H1 (cell line): ENCODE results near the gene SMARCA2. TPM values are rescaled to one million over a fixed set of nuclear protein-coding genes. Genes with fewer than 3 reads are reported as not detected.

Source experiments
- CTCF ChIA-PET: fragments of 300-600 bp; sonication (Branson Sonifier 250); formaldehyde crosslinking; loops from one replicate; lab custom pipeline; 2021; ENCODE audit not compliant: partially characterized antibody; lab: Charles Lee
- POLR2A ChIA-PET: fragments of 300-600 bp; sonication (Branson Sonifier 250); formaldehyde crosslinking; loops from one replicate; lab custom pipeline; 2021; ENCODE audit warnings: inconsistent platforms; ENCODE audit not compliant: partially characterized antibody; lab: Charles Lee
- DNase-seq, 2 experiments: peaks; one replicate each; pipeline versions ENCODE4 v3.0.0 to v3.0.0-alpha.2; 2010 to 2022; ENCODE audit warnings: low spot score in 2 of 2, low read depth in 1 of 2, mixed read lengths in 1 of 2
- FAIRE-seq: peaks from 2 replicates; lab custom pipeline; 2011; peaks lifted over from hg19 to GRCh38; lab: Jason Lieb, UNC
- H2AFZ ChIP-seq: 2 replicates; pipeline ENCODE4 v1.8.1; 2012; ENCODE audit warnings: low read length, inconsistent platforms
- H2AK5ac ChIP-seq: 2 replicates; pipeline ENCODE4 v1.6.1; 2013; ENCODE audit warnings: low read depth, low read length
- H2BK120ac ChIP-seq: replicated peaks from 2 replicates; pipeline ENCODE3; 2013; ENCODE audit warnings: low read depth, low read length, inconsistent platforms
- H2BK12ac ChIP-seq: 2 replicates; pipeline ENCODE4 v1.6.1; 2013; ENCODE audit warnings: low read depth, low read length
- H2BK15ac ChIP-seq: 2 replicates; pipeline ENCODE4 v1.6.1; 2013; ENCODE audit warnings: low read length
- H2BK20ac ChIP-seq: 2 replicates; pipeline ENCODE4 v1.6.1; 2013; ENCODE audit warnings: low read length
- H2BK5ac ChIP-seq: 2 replicates; pipeline ENCODE4 v1.6.1; 2013; ENCODE audit warnings: low read depth, low read length
- H3K14ac ChIP-seq: 2 replicates; pipeline ENCODE4 v1.6.1; 2013; ENCODE audit warnings: inconsistent platforms; ENCODE audit not compliant: insufficient read length
- H3K18ac ChIP-seq: 2 replicates; pipeline ENCODE4 v1.6.1; 2013; ENCODE audit warnings: low read length; ENCODE audit errors: extremely low read depth
- H3K23ac ChIP-seq: 2 replicates; pipeline ENCODE4 v1.6.1; 2013; ENCODE audit warnings: inconsistent platforms; ENCODE audit not compliant: insufficient read length
- H3K23me2 ChIP-seq: 2 replicates; pipeline ENCODE4 v1.6.1; 2013; ENCODE audit warnings: low read depth, low read length
- H3K27ac ChIP-seq: 2 replicates; pipeline ENCODE4 v1.6.1; 2011; ENCODE audit warnings: low read depth, low read length, inconsistent platforms
- H3K27me3 ChIP-seq, 4 experiments: replicated peaks in 1 of 4; 1 replicate in 1 of 4; 2 replicates in 3 of 4; pipeline versions ENCODE4 v1.6.1 to v1.8.1; 2011 to 2013; ENCODE audit warnings: low read length in 3 of 4, mild to moderate bottlenecking in 3 of 4, inconsistent platforms in 2 of 4, mixed read lengths in 2 of 4, moderate library complexity in 1 of 4; ENCODE audit not compliant: control insufficient read depth in 3 of 4, insufficient read depth in 3 of 4; ENCODE audit errors: extremely low read depth in 1 of 4
- H3K36me3 ChIP-seq, 4 experiments: 2 replicates each; pipeline versions ENCODE4 v1.6.1 to v1.8.1; 2011 to 2013; ENCODE audit warnings: mild to moderate bottlenecking in 4 of 4, low read length in 3 of 4, moderate library complexity in 2 of 4, control low read depth in 1 of 4, inconsistent platforms in 1 of 4; ENCODE audit not compliant: insufficient read depth in 4 of 4, control insufficient read depth in 2 of 4
- H3K4ac ChIP-seq: replicated peaks from 2 replicates; pipeline ENCODE3; 2013; ENCODE audit warnings: low read length, low read depth, mixed read lengths, inconsistent platforms; ENCODE audit not compliant: insufficient read length
- H3K4me1 ChIP-seq, 4 experiments: replicated peaks in 1 of 4; 1 replicate in 1 of 4; 2 replicates in 3 of 4; pipeline versions ENCODE4 v1.6.1 to v1.8.1; 2011 to 2013; ENCODE audit warnings: low read length in 3 of 4, inconsistent platforms in 2 of 4, mixed read lengths in 1 of 4; ENCODE audit not compliant: insufficient read depth in 4 of 4, control insufficient read depth in 3 of 4
- H3K4me2 ChIP-seq, 2 experiments: 2 replicates each; pipeline versions ENCODE4 v1.6.1 to v1.8.1; 2011 to 2013; ENCODE audit warnings: low read depth in 2 of 2, low read length in 2 of 2, control low read depth in 1 of 2, inconsistent platforms in 1 of 2, mild to moderate bottlenecking in 1 of 2; ENCODE audit not compliant: insufficient read depth in 1 of 2
- H3K4me3 ChIP-seq, 4 experiments: fragments of 200-600, 300-600 bp in 1 of 4; sonication (generic), shearing (Covaris generic), sonication (Bioruptor Twin) in 1 of 4; 2 replicates each; pipeline versions ENCODE4 v1.5.1 to v1.8.1; 2011 to 2016; ENCODE audit warnings: low read length in 4 of 4, low read depth in 3 of 4, control low read depth in 2 of 4, inconsistent platforms in 2 of 4, mild to moderate bottlenecking in 2 of 4, mixed read lengths in 1 of 4, moderate library complexity in 1 of 4; ENCODE audit not compliant: insufficient read depth in 2 of 4; ENCODE audit errors: extremely low read depth in 1 of 4
- H3K56ac ChIP-seq: replicated peaks from 2 replicates; pipeline ENCODE3; 2013; ENCODE audit warnings: low read depth, mild to moderate bottlenecking, mixed read lengths, low read length, inconsistent platforms; ENCODE audit not compliant: insufficient read length
- H3K79me1 ChIP-seq: 2 replicates; pipeline ENCODE4 v1.6.1; 2013; ENCODE audit warnings: low read depth, low read length, control low read depth
- H3K79me2 ChIP-seq, 2 experiments: 2 replicates each; pipeline versions ENCODE4 v1.6.1 to v1.8.1; 2012 to 2013; ENCODE audit warnings: low read length in 2 of 2, mild to moderate bottlenecking in 2 of 2, inconsistent platforms in 1 of 2; ENCODE audit not compliant: insufficient read depth in 2 of 2, control insufficient read depth in 1 of 2
- H3K9ac ChIP-seq, 4 experiments: replicated peaks in 1 of 4; 1 replicate in 1 of 4; 2 replicates in 3 of 4; pipeline versions ENCODE4 v1.6.1 to v1.8.1; 2011 to 2013; ENCODE audit warnings: low read depth in 3 of 4, low read length in 3 of 4, control low read depth in 2 of 4, mild to moderate bottlenecking in 2 of 4, moderate library complexity in 2 of 4, inconsistent platforms in 1 of 4; ENCODE audit errors: extremely low read depth in 1 of 4
- H3K9me3 ChIP-seq, 2 experiments: 2 replicates each; pipeline versions ENCODE4 v1.6.1 to v1.8.1; 2012 to 2013; ENCODE audit warnings: mild to moderate bottlenecking in 2 of 2, moderate library complexity in 2 of 2, control low read depth in 1 of 2, inconsistent platforms in 1 of 2, low read depth in 1 of 2, low read length in 1 of 2, mixed read lengths in 1 of 2; ENCODE audit not compliant: insufficient read depth in 2 of 2
- H4K20me1 ChIP-seq, 2 experiments: replicated peaks in 1 of 2; 2 replicates each; pipeline versions ENCODE3 to v1.8.1; 2011 to 2013; ENCODE audit warnings: inconsistent platforms in 2 of 2, low read length in 2 of 2, mild to moderate bottlenecking in 1 of 2; ENCODE audit not compliant: insufficient read depth in 2 of 2, control insufficient read depth in 1 of 2
- H4K5ac ChIP-seq: 2 replicates; pipeline ENCODE4 v1.6.1; 2013; ENCODE audit warnings: low read length, low read depth, mixed read lengths, inconsistent platforms; ENCODE audit not compliant: insufficient read length
- H4K8ac ChIP-seq: 2 replicates; pipeline ENCODE4 v1.8.0; 2013; ENCODE audit warnings: mild to moderate bottlenecking, moderate library complexity, low read length, inconsistent platforms; ENCODE audit not compliant: insufficient read depth; ENCODE audit errors: extremely low read depth
- H4K91ac ChIP-seq: replicated peaks from 2 replicates; pipeline ENCODE3; 2013; ENCODE audit warnings: low read length, mixed read lengths, inconsistent platforms; ENCODE audit not compliant: insufficient read length
- CTBP2 ChIP-seq: IDR thresholded peaks from 2 replicates; pipeline ENCODE4 v1.7.0; 2011; ENCODE audit warnings: borderline replicate concordance, mild to moderate bottlenecking, moderate library complexity, mixed read lengths, low read length; ENCODE audit not compliant: insufficient read depth, insufficient read length
- GABPA ChIP-seq: IDR thresholded peaks from 2 replicates; pipeline ENCODE4 v1.6.1; 2011; ENCODE audit warnings: mild to moderate bottlenecking, low read length, moderate library complexity, borderline replicate concordance; ENCODE audit not compliant: insufficient read depth
- JUN ChIP-seq: IDR thresholded peaks from 2 replicates; pipeline ENCODE4 v1.6.1; 2011; ENCODE audit warnings: low read depth, mild to moderate bottlenecking, improper control_type of control experiment, low read length
- JUND ChIP-seq: IDR thresholded peaks from 2 replicates; pipeline ENCODE4 v1.6.1; 2011; ENCODE audit warnings: mild to moderate bottlenecking, improper control_type of control experiment, low read length
- KDM1A ChIP-seq: fragments of 200-600, 300-600 bp; sonication (generic); IDR thresholded peaks from 2 replicates; pipeline ENCODE4 v1.7.1; 2016; ENCODE audit warnings: mild to moderate bottlenecking, low read length, borderline replicate concordance
- KDM4A ChIP-seq: IDR thresholded peaks from one replicate; pipeline ENCODE4 v1.7.1; 2012; ENCODE audit warnings: low read depth, mild to moderate bottlenecking, moderate library complexity, low read length, inconsistent platforms; ENCODE audit not compliant: severe bottlenecking
- POU5F1 ChIP-seq: IDR thresholded peaks from 2 replicates; pipeline ENCODE4 v1.6.1; 2011; ENCODE audit warnings: low read depth, mild to moderate bottlenecking, low read length, moderate library complexity
- RFX5 ChIP-seq: IDR thresholded peaks from 2 replicates; pipeline ENCODE4 v1.6.1; 2011; ENCODE audit warnings: low read depth, low read length, improper control_type of control experiment, borderline replicate concordance
- SAP30 ChIP-seq: fragments of 300-600 bp; sonication (generic); IDR thresholded peaks from 2 replicates; pipeline ENCODE4 v1.7.1; 2012; ENCODE audit warnings: low read length, moderate library complexity, mild to moderate bottlenecking, inconsistent platforms; ENCODE audit not compliant: insufficient read depth, insufficient replicate concordance
- SRF ChIP-seq: IDR thresholded peaks from 2 replicates; pipeline ENCODE4 v1.6.1; 2011; ENCODE audit warnings: mild to moderate bottlenecking, low read depth, low read length, moderate library complexity
- TCF12 ChIP-seq: IDR thresholded peaks from 2 replicates; pipeline ENCODE4 v1.6.1; 2011; ENCODE audit warnings: low read depth, mild to moderate bottlenecking, low read length
- ZNF274 ChIP-seq: IDR thresholded peaks from 2 replicates; pipeline ENCODE4 v1.7.0; 2012; ENCODE audit warnings: low read length, borderline replicate concordance; ENCODE audit errors: extremely low read depth
- WGBS, 2 experiments: shearing (Covaris generic) in 1 of 2; methylation state at CpG; one replicate each; pipeline versions ENCODE4 v1.1.6 to v1.1.7; 2013 to 2015; ENCODE audit warnings: low lambda C conversion rate in 2 of 2, mixed read lengths in 2 of 2, inconsistent platforms in 1 of 2, low coverage in 1 of 2, missing lambda C conversion rate in 1 of 2; ENCODE audit not compliant: insufficient replicate concordance in 2 of 2, insufficient coverage in 1 of 2, insufficient read length in 1 of 2; ENCODE audit errors: extremely low coverage in 1 of 2, missing lambda C conversion rate in 1 of 2; 5-methylcytosine and 5-hydroxymethylcytosine counted together
- polyA plus RNA-seq, 7 experiments: library from polyadenylated mRNA; depleted of rRNA in 3 of 7; stranded (reverse) in 5 of 7; unstranded in 2 of 7; fragments of >200 nt in 5 of 7; fragments of 200-250 nt in 2 of 7; gene quantifications; 1 replicate in 5 of 7; 2 replicates in 1 of 7; 4 replicates in 1 of 7; pipeline versions ENCODE4 v1.2.1 to v1.2.3, GENCODE V29; 2011 to 2013; ENCODE audit warnings: missing spikeins in 2 of 7, mixed read lengths in 2 of 7
- total RNA-seq: library from RNA; stranded (reverse); fragmentation: NEBNext Ultra II Directional; extraction: Animal tissue kit (Norgen Biotek cat#: 25700); gene quantifications from 2 replicates; pipeline ENCODE4 v1.2.1, GENCODE V29; 2021
- TF ChIP-seq, protein P1 (sequence below): IDR thresholded peaks from 2 replicates; pipeline ENCODE4 v1.6.1; 2012; ENCODE audit warnings: inconsistent platforms

Gene SMARCA2
- total and polyA plus RNA-seq, 2 of the 8 experiments (the other 6 are each of a cell fraction or from before 2014, with no cell fraction given): 6.3 to 21.7 TPM

DNA sequence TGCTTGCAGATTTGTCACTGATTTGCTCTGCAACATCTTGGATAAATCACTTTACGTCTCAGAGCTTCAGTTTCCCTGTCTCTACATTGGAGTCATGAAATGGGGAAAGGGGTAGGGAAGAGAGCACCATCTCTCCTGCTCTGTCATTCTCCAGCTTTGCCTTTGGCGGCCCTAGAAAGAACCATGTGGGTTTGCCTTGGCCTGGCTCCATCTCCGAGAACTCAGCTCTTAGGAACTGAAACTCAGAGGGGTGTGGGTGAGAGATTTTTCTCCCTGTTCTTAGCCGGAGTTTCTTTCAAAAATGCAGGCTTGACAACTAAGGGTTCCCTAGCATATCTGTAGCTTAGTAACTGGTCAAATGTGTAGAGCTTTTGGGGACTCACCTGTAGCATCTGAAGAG is 123.5 kb downstream of the SMARCA2 start:
- DNase-seq (no peak), FAIRE-seq (no peak)
- Histone ChIP-seq H3K27ac (no peak overlapping the region), H2BK20ac (no peak overlapping the region), H2BK120ac (no peak overlapping the region), H3K36me3 (no peaks in the 10 kb centered on the region), H3K23ac (no peak overlapping the region), H3K27me3 (no peaks in the 10 kb centered on the region), H3K4me2 (no peak overlapping the region), H3K9ac (no peak overlapping the region), H3K14ac (no peak overlapping the region), H4K91ac (no peak overlapping the region), H2BK15ac (no peak overlapping the region), H2AFZ (no peak overlapping the region), H3K23me2 (no peaks in the 10 kb centered on the region), H3K9me3 (no peaks in the 10 kb centered on the region), H3K4ac (no peak overlapping the region), H3K79me1 (no peaks in the 10 kb centered on the region), H3K4me3 (no peak overlapping the region), H4K20me1 (no peaks in the 10 kb centered on the region), H3K4me1 (peaks cover 0 to 4% (median 0%) of the 10 kb centered on the region in 4 experiments; a peak in 1 of 7 replicates), H3K18ac (no peak overlapping the region), H2AK5ac (no peak overlapping the region), H3K56ac (no peak overlapping the region), H2BK5ac (no peak overlapping the region), H3K79me2 (no peaks in the 10 kb centered on the region), H4K5ac (no peak overlapping the region), H4K8ac (no peak overlapping the region), H2BK12ac (no peak overlapping the region)
- ChIA-PET CTCF (interaction anchor here (0.6 to 1.7 kb wide), 9 partner anchors 9 to 102 kb away, joined by 3 to 7 read pairs (median 3); no protein-coding TSS in a partner anchor), POLR2A (interaction anchor here (1.1 kb wide), 1 partner anchor 41 kb away, joined by 3 read pairs; no protein-coding TSS in a partner anchor)
- 90% methylated on average over 4 of the region's 4 CpGs; no CpG with 5 or more reads in 1 of the 2 experiments for WGBS, 2 experiments
- TF ChIP-seq KDM4A: no peak
- no peak for TF ChIP-seq GABPA
- no peak for TF ChIP-seq KDM1A
- TF ChIP-seq CTBP2: no peak
- no peak for TF ChIP-seq POU5F1
- no peak for TF ChIP-seq SAP30
- no peak for TF ChIP-seq JUND
- no peak for TF ChIP-seq RFX5
- TF ChIP-seq ZNF274: no peak
- TF ChIP-seq JUN: no peak
- TF ChIP-seq TCF12: no peak
- TF ChIP-seq, protein P1, sequence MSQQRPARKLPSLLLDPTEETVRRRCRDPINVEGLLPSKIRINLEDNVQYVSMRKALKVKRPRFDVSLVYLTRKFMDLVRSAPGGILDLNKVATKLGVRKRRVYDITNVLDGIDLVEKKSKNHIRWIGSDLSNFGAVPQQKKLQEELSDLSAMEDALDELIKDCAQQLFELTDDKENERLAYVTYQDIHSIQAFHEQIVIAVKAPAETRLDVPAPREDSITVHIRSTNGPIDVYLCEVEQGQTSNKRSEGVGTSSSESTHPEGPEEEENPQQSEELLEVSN: no peak
- no peak for TF ChIP-seq SRF
